GM12801 (cell line): ENCODE measurements around the gene FAM78A.

ENCODE experiments used
- CTCF ChIP-seq: IDR thresholded peaks from one replicate; pipeline ENCODE4 v1.5.1; 2011; ENCODE audit warnings: control low read depth; ENCODE audit not compliant: insufficient read length; ENCODE audit errors: extremely low read depth

FAM78A gene

GRCh38 chr9:131240047-131240921 lies 36.0 kb downstream of the FAM78A start:
- TF ChIP-seq CTCF: no peak

DNA sequence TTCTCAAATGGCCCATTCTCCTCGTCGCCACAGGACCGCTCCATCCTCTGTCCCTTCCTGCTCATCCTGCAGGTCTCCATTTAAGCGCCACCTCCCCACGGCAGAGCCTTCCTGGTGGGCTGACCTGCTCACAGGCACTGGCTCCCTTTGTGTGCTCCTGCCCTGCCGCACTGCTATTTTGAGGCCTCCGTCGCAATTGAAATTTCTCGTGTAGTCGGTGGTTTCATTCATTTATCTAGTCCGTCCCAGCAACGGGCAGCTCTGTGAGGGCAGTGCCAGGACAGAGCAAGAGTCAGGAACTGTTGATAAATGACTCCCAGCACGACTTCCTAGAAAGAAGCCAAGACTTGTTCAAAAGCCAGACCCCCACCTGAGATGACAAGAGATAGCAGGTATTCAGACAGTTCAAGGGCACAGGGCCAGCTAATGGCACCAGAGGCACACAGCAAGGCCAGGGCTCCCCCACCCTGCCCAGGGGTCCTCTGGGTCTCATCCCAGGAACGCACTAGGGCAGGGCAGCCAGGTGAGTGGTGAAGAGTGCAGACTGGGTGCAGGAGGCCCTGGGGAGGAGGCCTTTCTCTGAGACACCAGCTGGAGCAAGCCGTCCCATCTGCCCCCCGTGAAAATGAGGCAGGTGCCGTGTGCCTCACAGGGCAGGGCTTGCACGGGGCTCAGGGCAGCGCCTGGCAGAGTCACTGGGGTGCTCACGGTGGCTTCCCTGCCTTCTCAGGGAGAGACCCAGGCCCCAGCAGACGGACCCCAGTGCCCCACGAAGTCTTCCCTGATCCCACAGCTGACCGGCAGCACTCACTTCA lies 36.9 kb downstream of the FAM78A start:
- no peak for TF ChIP-seq CTCF

GRCh38 chr9:131238402-131239021 lies 37.8 kb downstream of the FAM78A start:
- no peak for TF ChIP-seq CTCF

GRCh38 chr9:131237931-131238401 lies 38.3 kb downstream of the FAM78A start:
- TF ChIP-seq CTCF: no peak

- TF ChIP-seq CTCF: no peak
Observed at GRCh38 chr9:131237291-131237690, 39.0 kb downstream of the FAM78A start.

DNA sequence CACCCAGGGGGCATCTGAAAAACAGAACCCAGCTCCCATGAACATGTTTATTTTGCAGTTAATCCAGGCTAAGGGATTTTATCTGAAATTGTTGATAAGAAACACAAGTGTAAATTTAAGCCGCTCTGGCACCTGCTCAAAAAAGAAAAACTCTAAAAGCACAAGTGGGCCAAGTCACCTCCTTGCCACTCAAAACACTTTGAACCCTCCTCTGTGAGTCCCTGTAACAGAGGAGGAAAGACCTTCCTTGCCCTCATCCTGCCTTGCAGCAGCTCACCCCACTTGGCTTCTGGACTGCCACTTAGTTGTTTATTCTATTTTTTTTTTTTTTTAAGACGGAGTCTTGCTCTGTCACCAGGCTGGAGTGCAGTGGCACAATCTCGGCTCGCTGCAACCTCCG lies 39.5 kb downstream of the FAM78A start:
- TF ChIP-seq CTCF: no peak

DNA sequence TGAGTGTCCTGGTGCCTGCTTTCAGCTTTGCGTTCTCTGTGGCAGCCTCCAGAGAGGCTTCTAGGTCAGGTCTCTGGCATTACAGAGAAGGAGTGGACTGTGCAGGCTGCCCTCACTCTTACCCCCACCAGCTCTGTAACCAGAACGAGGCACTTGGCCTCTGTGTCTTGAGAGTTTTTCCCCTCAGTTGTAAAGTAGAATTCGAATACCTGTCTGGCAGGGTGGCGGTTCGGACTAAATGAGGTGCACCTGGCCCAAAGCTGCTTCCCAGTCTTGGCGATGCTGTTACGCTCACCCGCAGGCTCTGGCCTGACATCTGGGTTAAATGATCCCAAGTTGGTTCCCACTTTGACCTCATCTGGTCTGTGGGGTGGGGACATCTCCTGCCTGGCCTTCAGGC lies 40.1 kb downstream of the FAM78A start:
- no peak for TF ChIP-seq CTCF
